Type B pancreatic cell (in vitro differentiated cells): ENCODE data around the gene UQCRHL. TPM values are rescaled to one million over a fixed set of nuclear protein-coding genes. Genes with fewer than 3 reads are reported as not detected.
A peak's percentile ranks its signal among the peaks of the same experiment; 100 is the strongest.

Experiments used
- DNase-seq: peaks from one replicate; pipeline ENCODE4 v3.0.0; 2021; ENCODE audit warnings: mixed read lengths; ENCODE audit not compliant: unreplicated experiment; ENCODE audit errors: extremely low spot score
- H3K27ac Mint-ChIP-seq: 2 replicates; pipeline ENCODE4 v1.8.0; 2021; ENCODE audit warnings: mild to moderate bottlenecking, mixed read lengths
- H3K27me3 Mint-ChIP-seq: 2 replicates; pipeline ENCODE4 v1.8.0; 2021; ENCODE audit warnings: mixed read lengths
- H3K36me3 Mint-ChIP-seq: 2 replicates; pipeline ENCODE4 v1.8.0; 2021; ENCODE audit warnings: mixed read lengths
- H3K4me1 Mint-ChIP-seq: one replicate; pipeline ENCODE4 v1.8.0; 2021; ENCODE audit warnings: mixed read lengths; ENCODE audit not compliant: unreplicated experiment
- H3K4me3 Mint-ChIP-seq: 2 replicates; pipeline ENCODE4 v1.8.0; 2021; ENCODE audit warnings: mild to moderate bottlenecking, mixed read lengths
- H3K9me3 Mint-ChIP-seq: 2 replicates; pipeline ENCODE4 v1.8.0; 2021; ENCODE audit warnings: mixed read lengths
- CTCF ChIP-seq: fragments of 200-600 bp; sonication (generic); conservative IDR thresholded peaks from 2 replicates; pipeline ENCODE4 v1.5.0; 2021; ENCODE audit warnings: antibody characterized with exemption, mild to moderate bottlenecking
- total RNA-seq: library from RNA; stranded (reverse); gene quantifications from 2 replicates; pipeline ENCODE4 v1.2.1, GENCODE V29; 2021; ENCODE audit warnings: low replicate concordance

UQCRHL gene
- total RNA-seq, 1 donor from 2014 or later = 2.3 TPM

GRCh38 chr1:15850471-15851001 lies 43.1 kb upstream of the UQCRHL start:
- peak overlapping the region; percentile 94 for H3K4me3 Mint-ChIP-seq
- H3K9me3 Mint-ChIP-seq = no peaks in the 10 kb centered on the region
- peaks cover 18% of the 10 kb centered on the region for H3K4me1 Mint-ChIP-seq
- peak overlapping the region; percentile 96 for H3K27ac Mint-ChIP-seq
- H3K36me3 Mint-ChIP-seq = no peaks in the 10 kb centered on the region
- no peak for TF ChIP-seq CTCF
- no peak for DNase-seq
- H3K27me3 Mint-ChIP-seq = no peaks in the 10 kb centered on the region

GRCh38 chr1:15849775-15850324 lies 42.4 kb upstream of the UQCRHL start:
- H3K9me3 Mint-ChIP-seq = no peaks in the 10 kb centered on the region
- H3K4me3 Mint-ChIP-seq = peak overlapping the region; percentile 94
- no peak for TF ChIP-seq CTCF
- H3K27ac Mint-ChIP-seq = peak overlapping the region; percentile 96
- H3K4me1 Mint-ChIP-seq = peaks cover 23% of the 10 kb centered on the region
- peak; percentile 80 for DNase-seq
- H3K36me3 Mint-ChIP-seq = no peaks in the 10 kb centered on the region
- no peaks in the 10 kb centered on the region for H3K27me3 Mint-ChIP-seq

- Mint-ChIP-seq H3K4me1 (peaks cover 22% of the 10 kb centered on the region), H3K27me3 (no peaks in the 10 kb centered on the region), H3K9me3 (no peaks in the 10 kb centered on the region), H3K27ac (peak overlapping the region; percentile 96), H3K36me3 (no peaks in the 10 kb centered on the region), H3K4me3 (peak overlapping the region; percentile 94)
- no peak for TF ChIP-seq CTCF
- DNase-seq = peak; percentile 94
Measured at GRCh38 chr1:15848929-15849774, 41.7 kb upstream of the UQCRHL start.

GRCh38 chr1:15848143-15848928 lies 40.9 kb upstream of the UQCRHL start:
- H3K27ac Mint-ChIP-seq = peak overlapping the region; percentile 96
- peak overlapping the region; percentile 95 for H3K4me3 Mint-ChIP-seq
- no peaks in the 10 kb centered on the region for H3K36me3 Mint-ChIP-seq
- no peak for TF ChIP-seq CTCF
- no peak for DNase-seq
- peaks cover 27% of the 10 kb centered on the region for H3K4me1 Mint-ChIP-seq
- H3K27me3 Mint-ChIP-seq = no peaks in the 10 kb centered on the region
- no peaks in the 10 kb centered on the region for H3K9me3 Mint-ChIP-seq

GRCh38 chr1:15847893-15848142 lies 40.4 kb upstream of the UQCRHL start:
- Mint-ChIP-seq H3K4me1 (peaks cover 27% of the 10 kb centered on the region), H3K9me3 (no peaks in the 10 kb centered on the region), H3K4me3 (peak overlapping the region; percentile 95), H3K27ac (peak overlapping the region; percentile 93), H3K36me3 (no peaks in the 10 kb centered on the region), H3K27me3 (no peaks in the 10 kb centered on the region)
- TF ChIP-seq CTCF = no peak
- no peak for DNase-seq
